Testis (tissue), 3 donors: Measurements from ENCODE around the gene TMEM178B. TPM values are rescaled to one million over a fixed set of nuclear protein-coding genes. Genes with fewer than 3 reads are reported as not detected.
"Not testable (repeated sequence)": the region's sequence is repeated elsewhere in the genome, so short reads cannot be mapped to it uniquely, and the experiment has no call there.

Experiments used
- DNase-seq: peaks from one replicate; pipeline ENCODE4 v3.0.0-alpha.2; 2019
- H3K27ac ChIP-seq, 2 donors: fragments of 200-600 bp; sonication (generic); one replicate each; pipeline ENCODE4 v1.5.1; 2019
- H3K27me3 ChIP-seq: fragments of 200-600 bp; sonication (generic); one replicate; pipeline ENCODE4 v1.5.1; 2019
- H3K36me3 ChIP-seq: fragments of 200-600 bp; sonication (generic); one replicate; pipeline ENCODE4 v1.5.1; 2017; ENCODE audit warnings: low read depth; ENCODE audit errors: missing control alignments
- H3K4me1 ChIP-seq: fragments of 200-600 bp; sonication (generic); one replicate; pipeline ENCODE4 v1.5.1; 2019
- H3K4me3 ChIP-seq, 2 donors: fragments of 200-600 bp; sonication (generic); one replicate each; pipeline ENCODE4 v1.5.1; 2017 to 2019
- H3K9me3 ChIP-seq: fragments of 200-600 bp; sonication (generic); one replicate; pipeline ENCODE4 v1.5.1; 2017
- CTCF ChIP-seq, 3 experiments: fragments of 450-650 bp in 2 of 3; fragments of 200-600 bp in 1 of 3; sonication (generic) in 1 of 3; IDR thresholded peaks; one replicate each; pipeline ENCODE4 v1.5.1; 2016 to 2019; ENCODE audit warnings: antibody characterized with exemption in 3 of 3, mild to moderate bottlenecking in 2 of 3, moderate library complexity in 1 of 3
- POLR2A ChIP-seq: fragments of 450-650 bp; IDR thresholded peaks from one replicate; pipeline ENCODE4 v1.6.1; 2017; ENCODE audit warnings: antibody characterized with exemption, mild to moderate bottlenecking, moderate library complexity
- WGBS, 2 donors: methylation state at CpG; one replicate each; pipeline ENCODE4 v1.1.5; 2018; 5-methylcytosine and 5-hydroxymethylcytosine counted together
- intact Hi-C: fragments of 100-400 bp; cut with DNase I; formaldehyde crosslinking; loops from one replicate; pipeline ENCODE4 v1.15.1; 2023; ENCODE audit warnings: low total_unique reads
- polyA plus RNA-seq: library from polyadenylated mRNA; stranded (reverse); fragments of 350-450 nt; fragmentation: Illumina TruSeq; extraction: RNeasy Lipid Tissue Mini Kit (QIAGEN cat#74804); gene quantifications from one replicate; pipeline ENCODE4 v1.2.3, GENCODE V29; 2014; ENCODE audit warnings: low read depth, low replicate concordance; ENCODE audit not compliant: insufficient read depth
- total RNA-seq, 2 donors: library from RNA; depleted of rRNA; stranded (reverse); fragments of >200 nt; gene quantifications; one replicate each; pipeline ENCODE4 v1.2.3, GENCODE V29; 2016

The TMEM178B gene
- total and polyA plus RNA-seq, 3 donors from 2014 or later: 1.7 to 7.2 (median 2.0) TPM

GRCh38 chr7:141328290-141328689 lies 254.4 kb downstream of the TMEM178B start:
- H3K36me3 ChIP-seq: no peaks in the 10 kb centered on the region
- H3K4me3 ChIP-seq: no peak overlapping the region
- H3K27me3 ChIP-seq: no peaks in the 10 kb centered on the region
- TF ChIP-seq POLR2A (no peak), CTCF (IDR thresholded peaks at IDR 0.05) (no peak)
- WGBS, 2 donors: 64 to 81% methylated on average over 2 of the region's 2 CpGs
- intact Hi-C loops: no loop called here
- DNase-seq: no peak
- H3K4me1 ChIP-seq: peaks cover 3% of the 10 kb centered on the region
- no peak overlapping the region for H3K27ac ChIP-seq
- no peaks in the 10 kb centered on the region for H3K9me3 ChIP-seq

GRCh38 chr7:141330285-141330684 lies 256.4 kb downstream of the TMEM178B start:
- H3K9me3 ChIP-seq, H3K4me1 ChIP-seq, H3K27me3 ChIP-seq, H3K4me3 ChIP-seq, H3K27ac ChIP-seq, intact Hi-C loops, H3K36me3 ChIP-seq, DNase-seq: not testable (repeated sequence)
- WGBS, 2 donors: 93 to 96% methylated on average over 2 of the region's 2 CpGs

GRCh38 chr7:141333459-141333858 lies 259.6 kb downstream of the TMEM178B start:
- TF ChIP-seq CTCF (IDR thresholded peaks at IDR 0.05): no peak
- no peak for TF ChIP-seq POLR2A
- H3K27me3 ChIP-seq: no peaks in the 10 kb centered on the region
- H3K9me3 ChIP-seq: no peaks in the 10 kb centered on the region
- H3K27ac ChIP-seq: no peak overlapping the region
- H3K4me1 ChIP-seq: no peaks in the 10 kb centered on the region
- intact Hi-C loops: no loop called here
- no peaks in the 10 kb centered on the region for H3K36me3 ChIP-seq
- WGBS, 2 donors: 74 to 88% methylated on average over 4 of the region's 4 CpGs
- H3K4me3 ChIP-seq: no peak overlapping the region
- no peak for DNase-seq

- 88 to 91% methylated on average over 4 of the region's 4 CpGs for WGBS, 2 donors
These were observed 261.3 kb downstream of the TMEM178B start for GRCh38 chr7:141335164-141335563.

GRCh38 chr7:141339603-141340002 lies 265.7 kb downstream of the TMEM178B start:
- intact Hi-C loops: no loop called here

More at GRCh38 chr7:141335164-141335563, 261.3 kb downstream of the TMEM178B start:
- Histone ChIP-seq H3K4me3 (no peak overlapping the region), H3K36me3 (no peaks in the 10 kb centered on the region), H3K27me3 (no peaks in the 10 kb centered on the region), H3K9me3 (no peaks in the 10 kb centered on the region), H3K27ac (no peak overlapping the region), H3K4me1 (no peaks in the 10 kb centered on the region)
- no peak for DNase-seq
- intact Hi-C loops: no loop called here
- TF ChIP-seq POLR2A: no peak
- no peak for TF ChIP-seq CTCF (IDR thresholded peaks at IDR 0.05)

More at GRCh38 chr7:141339603-141340002, 265.7 kb downstream of the TMEM178B start:
- H3K4me1 ChIP-seq: no peaks in the 10 kb centered on the region
- WGBS, 2 donors: 62 to 72% methylated on average over 1 of the region's 1 CpG
- no peaks in the 10 kb centered on the region for H3K9me3 ChIP-seq
- no peak overlapping the region for H3K27ac ChIP-seq
- no peak overlapping the region for H3K4me3 ChIP-seq
- DNase-seq: no peak
- H3K27me3 ChIP-seq: no peaks in the 10 kb centered on the region
- TF ChIP-seq POLR2A (no peak), CTCF (IDR thresholded peaks at IDR 0.05) (no peak)
- H3K36me3 ChIP-seq: no peaks in the 10 kb centered on the region
